Medulla oblongata (tissue), 1 donor: ENCODE data around the gene AFDN.
A peak's percentile ranks its signal among the peaks of the same experiment; 100 is the strongest.

Source experiments
- DNase-seq: peaks from one replicate; pipeline ENCODE4 v3.0.0-alpha.2; 2015; ENCODE audit errors: extremely low spot score

AFDN gene

DNA sequence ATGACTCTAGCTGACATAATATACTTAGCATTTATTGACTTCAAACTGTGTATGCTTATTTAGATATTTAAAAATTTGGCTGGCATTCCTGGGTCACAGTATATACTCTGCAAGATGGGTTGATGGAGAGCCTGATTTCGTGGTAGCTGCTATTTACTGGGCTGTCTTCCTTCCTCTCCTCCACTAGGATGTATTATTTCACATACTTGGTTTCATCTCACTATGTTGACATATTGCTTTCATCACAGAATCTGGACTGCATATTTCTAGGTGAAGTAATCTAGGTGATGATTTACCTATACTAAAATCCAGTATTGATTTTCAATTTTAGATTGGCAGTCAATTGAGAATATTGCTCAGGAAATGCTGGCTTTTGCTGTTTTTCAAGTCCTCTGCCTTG, 15.7 kb downstream of the AFDN start:
- no peak for DNase-seq

DNA sequence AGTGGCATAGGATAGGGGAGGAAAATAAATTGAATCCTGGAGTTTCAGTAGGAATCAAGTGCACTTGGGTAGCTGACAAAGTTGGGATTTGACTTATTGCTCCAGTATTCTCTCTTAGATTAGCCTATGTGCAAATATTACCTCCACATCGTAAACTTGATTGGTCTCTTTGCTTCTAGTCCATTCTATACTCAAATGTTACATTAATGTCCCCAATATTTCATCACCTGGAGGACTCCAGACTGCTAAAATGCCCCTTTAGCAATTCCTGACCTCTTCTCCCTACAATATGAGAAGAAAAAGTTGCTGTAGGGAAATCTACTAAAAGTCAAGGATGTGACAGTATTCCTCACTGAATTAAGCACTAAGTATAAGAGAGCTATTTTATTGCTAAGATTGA, 16.3 kb downstream of the AFDN start:
- no peak for DNase-seq

DNA sequence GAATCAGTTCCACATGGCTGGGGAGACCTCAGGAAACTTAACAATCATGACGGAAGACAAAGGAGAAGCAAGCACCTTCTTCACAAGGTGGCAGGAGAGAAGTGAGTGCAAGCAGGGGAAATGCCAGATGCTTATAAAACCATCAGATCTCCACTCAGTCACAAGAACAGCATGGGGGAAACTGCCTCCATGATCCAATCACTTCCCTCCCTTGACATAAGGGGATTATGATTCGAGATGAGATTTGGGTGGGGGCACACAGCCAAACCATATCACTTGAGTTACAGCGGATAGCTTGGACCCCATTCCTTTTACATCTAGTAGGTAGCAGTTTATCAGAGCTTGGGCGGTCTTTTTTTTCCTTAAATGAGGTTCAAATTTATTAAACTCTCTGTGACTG, 19.1 kb downstream of the AFDN start:
- DNase-seq = no peak

DNA sequence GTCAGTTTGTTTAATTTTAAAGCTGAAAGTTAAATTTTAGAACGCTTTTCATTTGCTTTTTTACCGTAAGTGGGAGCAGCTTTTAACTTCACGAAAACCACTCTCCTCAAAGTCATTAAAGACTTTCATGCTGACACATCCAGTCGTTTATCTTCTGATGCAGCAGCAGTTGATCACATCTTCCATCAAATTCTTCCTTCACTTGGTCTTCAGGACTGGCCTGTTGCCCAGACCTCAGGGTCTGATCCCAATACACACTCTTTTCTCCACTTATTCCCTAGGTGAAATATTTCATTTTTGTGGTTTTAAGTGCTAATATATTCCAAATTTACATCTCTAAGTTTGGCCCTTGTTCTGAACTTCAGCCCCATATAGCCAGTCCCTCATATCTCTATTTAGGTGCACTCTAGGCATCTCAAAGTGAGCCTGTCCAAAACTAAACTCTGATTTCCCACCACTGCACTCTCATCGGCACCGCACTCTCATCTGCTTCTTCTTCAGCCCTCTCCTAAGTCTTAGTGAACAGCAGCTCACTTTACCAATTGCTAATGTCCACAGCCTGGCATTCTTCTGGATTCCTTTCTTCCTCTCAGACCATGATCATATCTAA, 20.4 kb downstream of the AFDN start:
- DNase-seq = no peak

DNA sequence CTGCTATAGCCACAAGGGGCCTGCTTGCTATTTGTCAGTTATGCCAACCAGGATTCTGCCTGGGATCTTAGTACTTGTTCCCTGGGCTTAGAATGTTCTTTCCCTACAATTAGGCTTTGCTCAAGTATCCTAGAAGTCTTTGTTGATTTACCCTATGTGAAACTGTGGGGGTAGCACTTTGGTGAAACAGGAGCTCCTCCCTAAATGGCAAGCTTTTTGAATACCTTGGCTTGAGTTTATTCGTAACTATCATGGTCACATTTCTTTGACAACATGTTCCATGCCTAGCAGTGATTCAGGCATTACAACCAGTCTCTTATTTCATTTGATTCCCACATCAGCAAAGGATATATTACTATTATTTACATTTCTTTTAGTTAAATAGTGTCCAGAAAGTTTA, 21.2 kb downstream of the AFDN start:
- no peak for DNase-seq

DNA sequence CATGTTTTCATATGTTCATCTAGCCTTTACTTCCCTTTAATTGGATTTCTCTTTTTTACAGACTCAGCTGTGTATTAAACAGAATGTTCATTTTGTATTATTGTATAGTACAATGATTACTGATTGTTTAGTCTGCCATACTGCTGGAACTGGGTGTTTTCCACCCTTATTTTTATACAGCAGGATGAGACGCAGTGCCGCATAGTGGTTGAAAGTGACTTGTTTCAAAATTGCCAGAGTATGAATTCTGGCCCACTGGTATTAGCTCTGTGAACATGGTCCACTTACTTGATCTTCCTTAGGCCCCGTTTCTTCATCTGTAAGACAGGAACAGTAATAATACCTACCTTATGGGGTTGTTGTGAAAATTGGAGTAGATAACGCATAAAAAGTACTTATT, 22.1 kb downstream of the AFDN start:
- peak; percentile 49 for DNase-seq

DNA sequence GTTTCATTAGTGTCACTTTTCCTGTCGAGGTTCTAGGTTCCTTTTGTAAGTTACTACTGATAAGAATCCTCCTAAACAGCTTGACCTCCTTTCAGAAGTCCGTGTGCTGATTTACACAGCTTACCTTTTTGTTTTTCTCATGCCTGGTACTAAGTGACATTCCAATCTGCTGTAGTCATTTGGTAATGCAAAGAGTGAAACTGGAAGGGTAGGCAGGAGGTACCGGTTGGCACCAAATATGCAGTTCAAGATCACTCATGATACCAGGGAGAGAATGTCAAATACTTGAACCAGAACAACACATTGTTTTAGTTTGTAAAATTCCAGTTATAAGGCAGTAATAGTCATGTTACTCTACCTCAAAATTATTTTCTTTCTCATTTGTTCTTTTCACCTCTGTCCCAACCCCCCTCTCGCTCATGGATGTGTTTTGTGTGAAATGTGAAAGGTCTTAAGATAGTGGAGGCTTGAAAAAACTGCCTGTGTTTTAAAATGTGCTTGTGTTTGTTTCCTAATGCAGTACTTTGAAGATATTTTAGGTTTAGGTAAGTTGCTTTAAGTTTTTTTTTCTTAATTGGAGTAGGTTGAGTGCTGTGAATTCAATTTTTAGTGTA, 23.2 kb downstream of the AFDN start:
- DNase-seq = no peak

DNA sequence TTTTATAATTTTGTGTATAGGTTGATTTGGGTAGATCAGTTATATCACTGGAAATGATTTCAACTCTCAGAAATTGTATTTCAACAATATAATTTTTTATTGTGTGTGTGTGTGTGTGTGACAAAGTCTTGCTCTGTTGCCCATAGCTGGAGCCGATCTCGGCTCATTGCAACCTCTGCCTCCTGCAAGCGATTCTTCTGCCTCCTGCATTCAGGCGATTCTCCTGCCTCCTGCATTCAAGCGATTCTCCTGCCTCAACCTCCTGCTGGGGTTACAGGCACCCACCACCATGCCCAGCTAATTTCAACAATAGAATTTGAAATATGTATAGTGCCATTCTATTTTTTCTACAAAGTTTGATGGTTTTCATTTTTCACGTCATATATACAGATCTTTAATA, 24.1 kb downstream of the AFDN start:
- no peak for DNase-seq

DNA sequence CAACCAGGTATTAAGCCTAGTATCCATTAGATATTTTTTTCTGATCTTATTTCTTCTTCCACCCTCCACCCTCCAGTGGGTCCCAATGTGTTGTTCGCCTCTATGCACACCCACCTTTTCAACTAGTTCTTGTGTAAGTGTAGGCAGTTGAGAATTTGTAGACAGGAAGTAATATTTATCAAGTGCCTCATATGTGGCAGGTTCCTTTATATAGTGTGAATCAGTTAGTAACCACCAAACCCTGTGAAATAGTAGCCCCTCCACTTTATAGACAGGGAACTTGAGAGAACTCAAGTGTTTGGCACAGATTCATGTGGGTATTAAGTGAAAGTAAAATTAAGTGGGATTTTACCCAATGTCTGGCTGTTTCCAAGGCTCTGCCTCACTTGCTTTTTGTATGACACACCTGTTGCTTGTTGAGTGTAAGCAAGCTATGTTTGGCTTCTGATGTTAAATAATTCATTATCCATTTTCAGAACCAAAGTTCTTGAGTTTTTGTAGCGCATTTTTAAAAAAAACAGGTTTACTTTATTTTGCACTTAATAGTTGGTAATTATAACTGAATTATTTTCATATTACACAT, 24.8 kb downstream of the AFDN start:
- no peak for DNase-seq

DNA sequence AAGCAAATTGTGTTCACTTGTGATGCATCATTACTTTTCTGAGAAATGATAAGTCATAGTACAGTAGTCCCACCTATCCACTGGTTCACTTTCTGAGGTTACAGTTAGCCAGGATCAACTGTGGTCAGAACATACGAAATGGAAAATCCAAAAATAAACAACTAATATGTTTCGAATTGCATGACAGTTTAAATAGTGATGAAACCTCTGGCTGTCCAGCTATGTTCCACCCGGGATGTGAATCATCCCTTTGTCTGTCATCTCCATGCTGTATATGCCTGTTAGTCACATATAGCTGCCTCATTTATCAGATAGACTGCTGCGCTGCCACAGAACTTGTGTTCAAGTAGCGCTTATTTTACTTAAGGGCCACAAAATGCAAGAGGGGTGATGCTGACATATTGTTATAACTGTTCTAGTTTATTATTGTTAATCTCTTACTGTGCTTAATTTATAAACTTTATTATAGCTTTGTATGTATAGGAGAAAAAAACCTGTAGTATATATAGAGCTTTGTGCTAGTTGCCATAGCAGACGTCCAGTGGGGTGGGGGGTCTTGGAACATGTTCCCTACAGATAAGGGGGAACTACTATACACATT, 29.2 kb downstream of the AFDN start:
- no peak for DNase-seq

DNA sequence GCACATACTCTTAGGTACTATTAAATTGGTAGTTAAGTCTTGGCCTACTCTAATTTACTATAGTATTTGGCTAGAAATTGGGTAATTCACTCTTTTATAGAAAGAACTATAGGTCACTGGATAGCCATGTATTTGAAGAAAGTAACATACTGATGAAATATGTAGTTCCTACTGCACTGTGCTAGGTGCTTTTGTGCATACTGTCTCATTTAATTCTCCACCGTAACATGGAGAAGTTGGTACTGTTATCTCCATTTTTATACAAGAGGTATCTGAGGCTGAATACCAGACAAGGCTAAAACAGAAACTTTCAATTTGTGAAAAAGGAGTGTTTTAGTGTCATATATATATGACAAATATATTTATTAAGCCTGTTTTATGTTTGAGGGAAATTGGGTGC, 29.8 kb downstream of the AFDN start:
- no peak for DNase-seq

DNA sequence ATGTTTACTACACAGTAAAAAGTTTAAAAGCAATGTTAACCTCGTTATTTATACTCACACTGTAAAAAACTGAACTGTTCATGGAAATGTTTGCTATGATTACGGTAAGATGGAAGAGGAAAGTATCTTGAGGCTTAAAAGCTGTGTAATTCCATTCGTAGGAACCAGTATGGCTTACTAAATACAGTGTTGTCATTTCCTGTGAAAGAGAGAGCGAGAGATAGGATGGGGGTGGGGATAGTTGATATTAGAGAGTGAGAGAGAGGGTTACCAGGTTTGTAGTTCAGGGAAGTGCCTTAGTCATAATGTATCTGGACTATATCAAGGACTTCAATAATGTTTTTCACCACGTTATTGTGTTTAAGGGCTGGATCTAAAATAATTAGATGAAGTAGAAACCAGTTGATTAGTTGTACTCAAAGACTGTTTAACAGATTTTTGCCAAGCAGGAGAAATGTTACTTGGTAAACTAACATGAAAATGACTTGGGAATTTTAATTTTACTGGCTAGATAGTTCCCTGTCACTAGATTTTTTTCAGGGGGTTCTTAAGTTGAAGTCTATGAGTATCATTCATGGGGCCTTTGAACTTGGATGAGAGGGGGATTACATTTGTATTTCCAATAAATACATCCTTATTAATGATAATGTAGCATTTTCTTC, 30.4 kb downstream of the AFDN start:
- no peak for DNase-seq

DNA sequence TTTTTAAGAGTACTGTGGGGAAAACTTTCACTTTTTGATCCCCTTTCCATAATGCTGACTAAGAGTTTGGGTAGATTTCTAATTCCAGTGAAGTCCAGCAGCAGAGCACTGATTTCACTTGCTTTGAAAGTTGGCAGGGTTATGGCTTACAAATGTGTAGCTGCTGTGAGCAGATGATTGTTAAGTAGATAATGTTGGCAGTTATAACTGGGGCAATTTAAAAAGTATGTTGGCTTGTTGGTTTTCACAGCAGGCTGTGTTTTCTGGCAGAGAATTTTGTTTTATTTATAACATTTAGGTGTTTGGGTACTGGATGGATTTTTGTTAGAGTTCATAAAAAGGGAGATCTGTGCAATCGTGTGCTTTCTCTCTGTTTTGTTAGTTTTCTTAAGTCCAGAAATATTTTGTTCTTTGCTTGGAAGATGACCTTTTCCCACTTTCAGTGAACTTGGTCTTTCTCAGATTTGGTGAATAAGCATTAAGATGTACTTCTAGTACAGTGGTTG, 31.4 kb downstream of the AFDN start:
- DNase-seq = peak; percentile 66

DNA sequence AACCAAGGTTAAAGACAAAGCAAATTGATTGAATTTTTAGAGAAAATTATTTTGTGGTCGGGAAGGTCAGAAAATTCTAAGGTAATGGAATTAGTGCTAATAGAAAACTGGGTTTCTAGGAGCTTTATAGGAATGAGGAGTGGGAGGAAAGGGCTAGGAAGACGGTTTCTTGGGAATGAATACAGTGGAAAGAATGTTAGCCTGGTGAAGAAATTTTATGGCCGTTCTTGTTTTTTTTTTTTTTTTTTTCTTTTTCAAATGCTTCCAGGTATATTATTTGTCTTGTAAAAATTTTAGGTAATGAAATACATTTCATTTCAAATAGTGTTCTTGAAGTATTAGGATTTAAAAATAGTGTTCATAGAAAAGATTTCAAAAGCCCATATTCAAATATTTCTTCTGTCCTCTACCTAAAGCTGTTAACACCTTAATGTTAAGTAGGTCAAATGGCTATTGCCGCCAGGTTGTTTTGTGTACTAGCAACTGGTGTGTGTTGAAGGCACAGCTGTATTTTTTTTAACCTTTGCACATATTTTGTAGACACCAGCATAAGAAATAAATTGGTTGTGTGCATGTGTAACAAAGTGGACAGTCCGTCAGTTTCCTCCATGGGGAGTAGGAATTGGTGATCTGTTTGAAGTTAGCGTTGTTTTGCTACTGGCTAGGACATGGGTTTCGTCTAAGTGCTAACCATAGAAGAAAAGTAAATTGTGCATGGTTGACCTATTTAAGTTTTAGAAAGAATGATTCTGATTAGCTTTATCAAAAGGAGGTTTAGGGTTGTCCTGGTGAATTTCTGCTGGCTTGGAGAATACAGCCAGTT, 32.3 kb downstream of the AFDN start:
- DNase-seq = no peak

DNA sequence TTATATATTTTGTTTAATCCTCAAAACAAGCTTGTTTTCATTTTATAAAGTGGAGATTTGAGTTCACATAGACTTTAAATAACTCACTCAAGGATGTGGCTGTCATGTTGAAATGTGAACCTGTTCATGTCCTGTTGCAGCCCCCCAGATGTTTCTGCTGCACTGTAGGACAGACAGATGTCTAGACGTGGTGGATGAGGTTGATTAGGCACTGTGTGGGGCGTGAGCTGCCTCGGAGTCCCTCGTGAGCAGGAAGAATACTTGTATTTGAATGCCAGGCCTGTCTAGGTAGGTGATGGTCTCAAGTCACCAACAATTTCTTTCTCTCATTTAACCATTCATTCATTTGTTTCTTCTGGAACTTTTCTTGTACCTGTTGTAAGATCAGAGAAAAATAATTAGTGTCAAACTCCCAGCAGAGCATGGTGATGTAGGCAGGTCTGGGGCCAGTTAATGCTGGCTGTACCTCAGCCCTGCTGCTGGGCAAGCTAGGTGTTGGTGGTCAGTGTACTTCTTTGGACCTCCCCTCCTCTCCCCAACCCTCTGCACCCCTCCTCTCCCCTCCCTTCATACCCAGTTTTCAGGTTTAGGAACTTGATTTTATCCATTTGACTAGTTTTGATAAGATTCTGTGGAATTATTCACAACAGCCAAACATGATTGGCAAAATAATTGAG, 34.0 kb downstream of the AFDN start:
- DNase-seq = no peak

DNA sequence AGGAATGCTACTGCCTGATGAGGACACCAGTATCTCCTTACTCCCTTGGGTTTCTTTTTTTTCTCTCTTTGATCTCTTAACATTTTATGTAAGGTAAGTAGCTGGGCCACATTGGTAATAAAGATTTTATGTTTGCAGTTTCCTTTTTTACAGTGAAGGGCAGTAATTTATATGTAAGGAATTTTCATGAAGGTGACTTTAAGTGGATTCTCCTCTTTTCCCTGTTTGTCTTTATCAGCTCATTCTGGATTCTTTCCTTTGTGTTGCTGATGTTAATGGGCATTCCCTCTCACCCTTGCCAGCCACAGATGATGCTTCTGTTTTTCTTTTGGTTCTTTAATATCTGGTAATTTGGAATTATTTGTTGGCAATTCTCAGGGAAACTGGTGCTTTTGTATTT, 34.7 kb downstream of the AFDN start:
- no peak for DNase-seq

DNA sequence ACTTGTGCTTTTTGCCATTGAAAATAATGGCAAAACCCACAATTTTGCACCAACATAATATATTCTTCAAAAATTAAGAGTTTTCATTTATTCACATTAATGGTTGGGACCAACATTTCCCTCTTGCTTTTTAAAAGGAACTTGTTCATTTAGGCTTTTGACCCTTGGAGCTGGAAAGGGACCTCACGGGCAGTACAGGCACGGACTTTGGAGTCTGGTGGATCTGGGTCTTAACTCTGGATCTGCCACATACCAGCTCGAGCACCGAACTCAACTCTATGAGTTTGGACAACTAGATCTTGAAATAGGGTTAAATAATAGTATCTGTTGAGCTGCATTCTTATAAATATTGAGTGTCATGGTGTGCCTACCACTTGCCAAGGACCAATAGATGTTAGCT, 37.2 kb downstream of the AFDN start:
- no peak for DNase-seq

DNA sequence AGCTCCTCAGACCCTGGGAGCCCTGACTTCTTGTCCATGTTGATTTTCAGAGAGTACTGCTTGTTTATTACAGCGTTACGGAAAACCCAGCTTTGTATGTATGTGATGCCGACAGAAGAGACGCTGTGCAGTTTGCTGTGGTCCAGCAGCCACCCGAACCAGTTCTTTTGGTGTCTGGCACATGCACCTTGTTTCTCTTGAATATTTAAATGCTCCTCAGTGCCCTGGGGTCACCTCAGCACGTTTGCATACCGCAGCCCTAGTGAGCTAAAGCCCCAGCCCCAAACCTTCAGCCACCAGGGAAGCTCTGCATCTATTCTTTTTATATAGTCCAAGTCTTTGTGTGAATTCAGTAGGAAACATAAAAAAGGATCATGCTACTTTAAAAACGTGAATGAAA, 39.9 kb downstream of the AFDN start:
- DNase-seq = no peak

DNA sequence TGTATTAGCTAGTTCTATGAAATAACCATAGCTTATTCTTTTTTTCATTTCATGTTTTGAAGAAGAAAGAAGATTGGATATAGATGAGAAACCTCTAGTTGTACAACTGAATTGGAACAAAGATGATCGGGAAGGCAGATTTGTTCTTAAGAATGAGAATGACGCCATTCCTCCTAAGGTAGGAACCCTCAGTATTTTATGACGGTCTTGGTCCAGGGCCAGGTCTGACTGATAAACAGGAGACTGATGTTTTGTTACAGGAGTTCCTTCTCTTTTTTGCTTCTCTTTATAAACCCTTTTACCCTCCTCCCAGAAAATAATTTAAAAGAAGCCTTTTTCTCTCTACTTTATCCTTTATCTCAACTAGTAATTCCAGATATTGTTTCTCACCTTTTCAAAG, 43.6 kb downstream of the AFDN start:
- no peak for DNase-seq

DNA sequence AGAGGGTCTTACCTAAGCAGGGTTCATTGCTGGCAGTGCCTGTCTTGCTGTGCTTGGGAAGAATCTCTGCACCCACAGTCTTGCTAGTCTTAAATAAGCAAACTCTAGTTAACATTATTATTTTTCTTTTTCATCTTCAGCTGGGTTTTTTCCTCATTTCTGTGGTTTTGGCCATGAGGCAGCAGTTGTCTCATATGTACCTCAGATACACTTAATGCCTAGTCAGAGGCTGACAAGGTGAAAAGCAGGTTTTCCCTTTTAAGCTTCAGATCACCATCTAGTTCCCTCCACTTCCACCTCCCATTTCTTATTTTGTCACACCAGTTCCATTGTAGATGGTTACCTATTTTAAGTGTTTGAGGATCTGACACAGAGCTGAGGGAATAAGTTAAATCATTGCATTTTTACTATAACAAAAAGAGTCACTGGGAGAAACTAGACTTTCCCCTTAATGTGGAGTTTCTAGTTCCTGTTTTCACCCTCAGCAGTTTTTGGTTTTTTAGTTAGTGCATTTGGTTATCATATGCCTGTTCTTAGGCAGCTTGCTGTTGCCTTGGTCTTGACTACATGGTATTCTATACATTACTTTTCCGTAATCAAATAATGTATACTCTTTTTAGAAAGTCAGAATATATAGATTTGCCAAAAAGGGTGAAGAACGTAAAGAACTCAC, 46.0 kb downstream of the AFDN start:
- no peak for DNase-seq
